GM19467 (cell line): ENCODE measurements around the gene CSF2RB.
"Not testable (repeated sequence)": the region's sequence is repeated elsewhere in the genome, so short reads cannot be mapped to it uniquely, and the experiment has no call there.

Experiments
- ATAC-seq: cut with Tn5 transposase; IDR thresholded peaks from one replicate; pipeline ENCODE4 v1.9.1; 2021; ENCODE audit warnings: mild to moderate bottlenecking, moderate library complexity; ENCODE audit not compliant: unreplicated experiment

The CSF2RB gene

GRCh38 chr22:36963302-36963701 is 49.9 kb downstream of the CSF2RB start:
- ATAC-seq, result no peak

GRCh38 chr22:36964106-36964505 is 50.7 kb downstream of the CSF2RB start:
- no peak for ATAC-seq

GRCh38 chr22:36965696-36966095 is 52.3 kb downstream of the CSF2RB start:
- ATAC-seq, result no peak

- ATAC-seq, result no peak
Measured at GRCh38 chr22:36966851-36967540, 53.6 kb downstream of the CSF2RB start.

DNA sequence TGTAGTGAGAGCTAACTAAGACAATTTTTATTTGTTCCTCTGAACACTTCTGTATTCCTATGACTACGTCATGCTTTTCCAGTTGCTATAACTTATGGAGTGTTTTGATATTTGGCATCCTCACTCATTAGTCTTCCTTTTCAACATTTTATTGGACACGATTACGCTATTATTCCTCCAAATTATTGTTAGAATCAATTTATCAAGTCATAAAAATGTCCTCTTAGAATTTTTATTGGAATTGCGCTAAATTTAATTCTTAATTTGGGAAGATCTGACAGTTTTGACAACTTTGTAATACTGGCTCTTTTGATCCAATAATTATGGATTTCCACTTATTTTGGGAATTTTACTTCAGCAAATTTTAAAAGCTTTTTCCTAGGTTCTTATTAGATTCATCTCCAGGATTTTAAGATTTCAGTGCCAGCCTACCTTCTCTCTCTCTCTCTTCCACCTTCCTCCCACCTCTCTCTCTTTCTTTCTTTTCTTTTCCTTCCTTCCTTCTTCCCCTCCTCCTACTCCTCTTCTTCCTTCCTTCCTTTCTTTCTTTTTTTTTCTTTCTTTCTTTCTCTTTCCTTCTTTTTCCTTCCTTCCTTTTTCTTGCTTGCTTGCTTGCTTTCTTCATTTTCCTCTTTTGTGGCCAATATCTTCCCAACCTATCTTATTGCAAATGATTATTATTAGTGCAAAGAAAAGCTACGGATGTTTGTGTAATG is 55.0 kb downstream of the CSF2RB start:
- no peak for ATAC-seq

DNA sequence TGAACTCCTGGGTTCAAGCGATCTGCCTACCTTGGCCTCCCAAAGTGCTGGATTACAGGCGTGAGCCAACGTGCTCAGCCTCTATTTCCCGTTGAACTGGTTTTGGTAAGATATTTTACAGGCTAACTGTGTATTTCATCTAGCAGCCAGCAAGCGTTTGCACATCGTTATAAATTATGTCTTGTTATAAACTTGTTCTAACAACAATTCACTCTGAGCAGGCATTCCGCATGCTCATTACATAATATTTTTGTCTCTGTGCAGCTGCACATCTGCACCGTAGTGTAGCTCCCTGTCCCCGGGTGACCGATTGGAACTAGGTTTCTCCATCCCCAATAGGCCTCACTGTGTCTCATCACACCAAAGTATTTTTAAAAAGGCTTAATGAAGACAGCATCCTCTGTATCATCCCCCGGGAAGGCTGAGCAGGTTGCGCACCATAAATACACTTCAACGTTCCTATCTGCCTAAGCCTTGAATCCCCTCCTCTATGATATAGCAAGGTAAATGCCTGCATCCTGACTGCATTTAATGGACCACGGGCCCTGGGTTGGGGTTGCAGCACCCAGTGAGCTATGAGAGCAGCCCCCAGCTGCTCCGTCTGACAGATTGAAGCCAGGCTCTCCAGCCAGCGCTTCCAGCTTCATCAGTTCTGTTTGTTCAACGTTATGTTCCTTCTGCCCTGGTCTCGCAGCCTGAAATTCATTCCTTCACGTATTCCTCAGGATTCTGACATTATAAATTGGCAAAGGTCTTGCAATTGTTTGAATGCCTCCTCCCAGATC is 58.1 kb downstream of the CSF2RB start:
- ATAC-seq, result no peak

GRCh38 chr22:36976606-36977005 is 63.2 kb downstream of the CSF2RB start:
- ATAC-seq, result no peak

GRCh38 chr22:36977401-36977861 is 64.0 kb downstream of the CSF2RB start:
- ATAC-seq, result no peak

DNA sequence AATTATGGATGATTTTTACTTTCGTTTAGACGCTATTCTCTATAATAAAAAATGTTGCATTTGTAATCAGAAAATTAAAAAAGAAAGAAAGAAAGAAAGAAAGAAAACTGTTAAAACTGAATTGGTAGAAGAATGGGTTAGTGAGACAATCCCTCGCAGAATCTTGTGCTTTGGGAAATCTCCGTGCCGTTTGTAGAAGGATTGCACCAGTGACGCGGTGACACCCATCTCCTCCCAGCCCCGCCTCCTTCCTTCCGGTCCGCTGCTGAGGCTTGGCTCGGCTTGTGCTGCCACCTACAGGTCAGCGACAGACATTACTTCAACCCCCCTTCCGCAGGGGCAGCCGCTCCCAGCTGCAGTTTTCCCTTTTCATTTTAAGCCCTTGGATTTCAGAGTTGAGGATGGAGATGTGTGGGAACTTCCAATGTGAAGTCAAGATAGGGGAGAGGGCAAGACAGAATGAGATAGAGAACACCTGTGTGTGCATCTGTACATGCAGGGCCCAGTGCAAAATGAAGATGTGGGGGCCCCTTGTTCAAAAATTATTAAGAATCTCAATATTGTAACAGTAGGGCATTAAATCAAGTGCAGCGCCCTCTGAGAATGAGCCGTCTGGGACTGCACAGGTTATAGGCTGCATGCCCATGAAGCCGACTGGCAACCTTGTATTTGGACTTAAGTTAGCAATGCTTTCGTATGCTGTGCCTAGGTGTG is 64.7 kb downstream of the CSF2RB start:
- ATAC-seq, result peak; percentile 73

DNA sequence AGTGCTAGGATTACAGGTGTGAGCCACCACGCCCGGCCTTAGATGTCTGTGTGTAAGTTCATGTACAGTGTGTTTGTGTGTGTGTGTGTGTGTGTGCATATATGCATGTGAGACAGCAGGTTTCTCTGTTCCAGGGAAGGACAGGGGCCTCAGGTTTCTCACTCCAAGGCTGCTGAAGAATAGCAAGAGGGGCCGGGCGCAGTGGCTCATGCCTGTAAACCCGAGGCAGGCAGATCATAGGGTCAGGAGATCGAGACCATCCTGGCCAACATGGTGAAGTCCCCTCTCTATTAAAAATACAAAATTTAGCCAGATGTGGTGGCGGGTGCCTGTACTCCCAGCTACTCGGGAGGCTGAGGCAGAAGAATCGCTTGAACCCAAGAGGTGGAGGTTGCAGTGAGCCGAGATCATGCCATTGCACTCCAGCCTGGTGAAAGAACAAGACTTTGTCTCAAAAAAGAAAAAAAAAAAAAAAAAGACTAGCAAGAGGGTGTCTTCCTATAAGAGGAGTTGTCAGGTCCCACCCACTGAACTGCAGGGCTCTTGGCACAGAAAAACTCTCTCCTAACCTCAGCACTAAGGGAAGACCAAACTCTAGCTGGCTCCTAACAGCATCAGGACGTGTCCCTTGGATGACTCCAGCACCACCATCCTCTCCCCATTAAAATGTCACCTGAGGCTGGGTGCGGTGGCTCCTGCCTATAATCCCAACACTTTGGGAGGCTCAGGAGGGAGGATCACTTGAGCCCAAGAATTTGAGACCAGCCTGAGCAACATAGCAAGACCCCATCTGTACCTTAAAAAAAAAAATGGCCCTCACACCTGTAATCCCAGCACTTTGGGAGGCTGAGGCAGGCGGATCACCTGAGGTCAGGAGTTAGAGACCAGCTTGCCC is 65.8 kb downstream of the CSF2RB start:
- no peak for ATAC-seq

- no peak for ATAC-seq
Measured at GRCh38 chr22:36981247-36981775, 67.9 kb downstream of the CSF2RB start.

- ATAC-seq, result no peak
Measured at GRCh38 chr22:36982136-36982535, 68.7 kb downstream of the CSF2RB start.

DNA sequence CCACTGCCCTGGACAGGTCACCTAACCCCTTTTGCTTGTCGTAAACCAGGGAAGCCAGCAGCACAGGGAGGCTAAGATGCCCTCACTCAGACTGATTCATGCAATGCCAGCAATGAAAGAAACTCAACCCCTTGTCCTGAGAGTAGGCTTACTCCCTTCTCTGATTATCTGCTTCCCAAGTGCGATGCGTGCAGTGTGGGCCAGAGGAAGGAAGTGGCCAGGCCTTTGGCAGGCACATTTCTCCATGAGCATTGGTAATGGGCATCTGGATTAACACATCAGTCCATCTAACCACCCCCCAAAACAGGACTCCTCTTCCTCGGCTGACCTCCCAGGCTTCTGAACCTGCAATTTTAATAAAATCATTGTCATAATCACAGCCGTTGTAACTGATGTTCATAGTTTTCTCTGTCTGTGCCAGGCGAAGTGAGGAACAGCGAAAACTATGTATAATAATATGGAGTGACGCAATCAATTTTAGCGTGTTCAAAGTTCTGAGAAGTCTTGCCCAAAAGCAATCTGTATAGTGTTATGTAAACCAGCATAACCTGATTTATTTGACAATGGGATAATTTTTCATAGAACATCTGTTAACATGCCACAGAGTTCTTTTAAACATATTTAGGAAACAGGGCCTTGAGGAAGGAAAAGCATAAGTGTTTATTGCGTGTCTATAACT is 71.9 kb downstream of the CSF2RB start:
- no peak for ATAC-seq

GRCh38 chr22:36986242-36986821 is 72.9 kb downstream of the CSF2RB start:
- no peak for ATAC-seq

DNA sequence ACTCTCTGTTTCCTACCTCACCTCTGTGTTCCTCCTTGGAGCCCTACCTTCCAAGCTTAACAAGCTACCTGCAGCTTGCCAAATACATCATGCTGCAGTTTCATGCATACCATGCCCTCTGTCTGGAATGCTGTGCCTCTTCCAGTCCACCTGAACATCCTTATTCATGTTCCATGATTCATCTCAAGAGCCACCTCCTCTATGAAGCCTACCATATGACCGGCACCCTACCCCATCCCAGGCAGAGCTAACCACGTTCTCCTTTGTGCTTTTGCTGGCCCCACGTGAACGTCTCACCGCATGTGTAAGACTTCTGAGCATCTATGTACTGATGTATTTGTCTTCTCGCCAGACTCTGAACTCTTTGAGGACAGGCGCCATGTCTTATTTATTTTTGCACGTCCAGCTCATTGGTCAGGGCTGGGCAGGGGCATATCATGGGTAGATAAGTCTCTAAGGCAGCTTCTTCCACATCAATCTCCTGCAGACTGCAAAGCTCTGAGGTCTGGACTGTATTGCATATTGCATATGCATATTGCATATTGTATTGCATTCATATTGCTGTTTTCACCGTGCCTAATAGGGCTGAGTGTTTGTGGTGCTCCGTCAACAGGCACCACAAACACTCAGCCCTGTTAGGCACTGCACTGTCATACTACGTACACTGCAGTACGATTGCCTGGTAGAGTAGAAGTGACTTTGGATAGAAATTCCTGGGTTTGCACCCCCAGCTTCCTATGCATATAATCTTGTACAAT is 74.8 kb downstream of the CSF2RB start:
- ATAC-seq, result no peak

- not testable (repeated sequence) for ATAC-seq
Measured at GRCh38 chr22:36989012-36989411, 75.6 kb downstream of the CSF2RB start.
